OCI-M2 (cell line): Measurements from ENCODE around the gene FKRP.

Source experiments
- DNase-seq: peaks from one replicate; lab custom pipeline; 2025; ENCODE audit not compliant: unreplicated experiment; lab: John Stamatoyannopoulos, UW

Gene FKRP

GRCh38 chr19:46718934-46719622 lies 26.8 kb upstream of the FKRP start:
- DNase-seq = no peak

- no peak for DNase-seq
Measured at GRCh38 chr19:46719629-46720502, 26.0 kb upstream of the FKRP start.

- DNase-seq = no peak
Measured at GRCh38 chr19:46720503-46721239, 25.2 kb upstream of the FKRP start.

GRCh38 chr19:46721269-46722003 lies 24.4 kb upstream of the FKRP start:
- no peak for DNase-seq

- no peak for DNase-seq
Measured at GRCh38 chr19:46722004-46722380, 23.9 kb upstream of the FKRP start.

GRCh38 chr19:46722421-46723022 lies 23.3 kb upstream of the FKRP start:
- no peak for DNase-seq

GRCh38 chr19:46723023-46723461 lies 22.8 kb upstream of the FKRP start:
- no peak for DNase-seq

GRCh38 chr19:46723471-46723870 lies 22.4 kb upstream of the FKRP start:
- no peak for DNase-seq

- DNase-seq = no peak
Measured at GRCh38 chr19:46724468-46724867, 21.4 kb upstream of the FKRP start.

GRCh38 chr19:46725036-46725820 lies 20.6 kb upstream of the FKRP start:
- no peak for DNase-seq

- DNase-seq = no peak
Measured at GRCh38 chr19:46725859-46726393, 19.9 kb upstream of the FKRP start.

GRCh38 chr19:46726551-46726950 lies 19.3 kb upstream of the FKRP start:
- no peak for DNase-seq

GRCh38 chr19:46726971-46727501 lies 18.8 kb upstream of the FKRP start:
- no peak for DNase-seq

GRCh38 chr19:46727757-46728156 lies 18.1 kb upstream of the FKRP start:
- DNase-seq = no peak

- no peak for DNase-seq
Measured at GRCh38 chr19:46728208-46728607, 17.6 kb upstream of the FKRP start.

GRCh38 chr19:46728693-46729339 lies 17.0 kb upstream of the FKRP start:
- no peak for DNase-seq

- DNase-seq = no peak
Measured at GRCh38 chr19:46729696-46730095, 16.2 kb upstream of the FKRP start.

- no peak for DNase-seq
Measured at GRCh38 chr19:46730187-46730586, 15.7 kb upstream of the FKRP start.

GRCh38 chr19:46730595-46730994 lies 15.3 kb upstream of the FKRP start:
- DNase-seq = no peak
